ENCODE results near the gene ITPKB.
"Not testable (repeated sequence)": the region's sequence is repeated elsewhere in the genome, so short reads cannot be mapped to it uniquely, and the experiment has no call there.

Gene ITPKB

GRCh38 chr1:226640321-226641136 lies 98.6 kb downstream of the ITPKB start:
- H3K36me3 ChIP-seq (replicated peaks) = no peaks in the 10 kb centered on the region
- no peak overlapping the region for H3K4me3 ChIP-seq (ENCODE audit: low read depth, low read length)
- in situ Hi-C loops (cut with HindIII; ENCODE audit: low pct_ligation_motif_present, low sequenced_read_pairs) = loop anchor here (25.0 kb wide), 2 partner anchors 197 to 797 kb away; no protein-coding TSS in a partner anchor
- DNase-seq = no peak
- no peak overlapping the region for H3K27ac ChIP-seq
- no peaks in the 10 kb centered on the region for H3K27me3 ChIP-seq (replicated peaks)
- TF ChIP-seq CTCF (IDR thresholded peaks at IDR 0.05; ENCODE audit: low read depth, low read length, missing control alignments) = no peak

- TF ChIP-seq CTCF (IDR thresholded peaks at IDR 0.05; ENCODE audit: low read depth, low read length, missing control alignments) = no peak
- H3K36me3 ChIP-seq (replicated peaks) = no peaks in the 10 kb centered on the region
- no peak overlapping the region for H3K4me3 ChIP-seq (ENCODE audit: low read depth, low read length)
These were observed 99.4 kb downstream of the ITPKB start for GRCh38 chr1:226639631-226640061.

GRCh38 chr1:226639206-226639605 lies 99.9 kb downstream of the ITPKB start:
- not testable (repeated sequence) for H3K36me3 ChIP-seq (replicated peaks); H3K4me3 ChIP-seq (ENCODE audit: low read depth, low read length); H3K27ac ChIP-seq; H3K27me3 ChIP-seq (replicated peaks); DNase-seq
- in situ Hi-C loops (cut with HindIII; ENCODE audit: low pct_ligation_motif_present, low sequenced_read_pairs) = loop anchor here (25.0 kb wide), 2 partner anchors 198 to 798 kb away; no protein-coding TSS in a partner anchor

More at GRCh38 chr1:226639631-226640061, 99.4 kb downstream of the ITPKB start:
- DNase-seq = no peak
- H3K27me3 ChIP-seq (replicated peaks) = no peaks in the 10 kb centered on the region
- in situ Hi-C loops (cut with HindIII; ENCODE audit: low pct_ligation_motif_present, low sequenced_read_pairs) = loop anchor here (25.0 kb wide), 2 partner anchors 198 to 798 kb away; no protein-coding TSS in a partner anchor
- H3K27ac ChIP-seq = no peak overlapping the region

- Histone ChIP-seq H3K36me3 (replicated peaks) (no peaks in the 10 kb centered on the region), H3K4me3 (ENCODE audit: low read depth, low read length) (no peak overlapping the region), H3K27me3 (replicated peaks) (no peaks in the 10 kb centered on the region), H3K27ac (no peak overlapping the region)
- in situ Hi-C loops (cut with HindIII; ENCODE audit: low pct_ligation_motif_present, low sequenced_read_pairs) = loop anchor here (25.0 kb wide), 2 partner anchors 199 to 799 kb away; no protein-coding TSS in a partner anchor
- DNase-seq = no peak
- TF ChIP-seq CTCF (IDR thresholded peaks at IDR 0.05; ENCODE audit: low read depth, low read length, missing control alignments) = no peak
These were observed 100.5 kb downstream of the ITPKB start for GRCh38 chr1:226638608-226639007.

- no peaks in the 10 kb centered on the region for H3K27me3 ChIP-seq (replicated peaks)
- H3K27ac ChIP-seq = no peak overlapping the region
- in situ Hi-C loops (cut with HindIII; ENCODE audit: low pct_ligation_motif_present, low sequenced_read_pairs) = loop anchor here (25.0 kb wide), 2 partner anchors 199 to 799 kb away; no protein-coding TSS in a partner anchor
- no peak for TF ChIP-seq CTCF (IDR thresholded peaks at IDR 0.05; ENCODE audit: low read depth, low read length, missing control alignments)
- H3K4me3 ChIP-seq (ENCODE audit: low read depth, low read length) = no peak overlapping the region
- no peak for DNase-seq
- H3K36me3 ChIP-seq (replicated peaks) = no peaks in the 10 kb centered on the region
These were observed 101.0 kb downstream of the ITPKB start for GRCh38 chr1:226638001-226638601.

All from brain microvascular endothelial cell (primary cell).